SKM-1 (cell line): Measurements from ENCODE around the gene CLCN4.

ENCODE experiments used
- DNase-seq: peaks from one replicate; lab custom pipeline; 2025; ENCODE audit not compliant: unreplicated experiment; lab: John Stamatoyannopoulos, UW

CLCN4 gene

DNA sequence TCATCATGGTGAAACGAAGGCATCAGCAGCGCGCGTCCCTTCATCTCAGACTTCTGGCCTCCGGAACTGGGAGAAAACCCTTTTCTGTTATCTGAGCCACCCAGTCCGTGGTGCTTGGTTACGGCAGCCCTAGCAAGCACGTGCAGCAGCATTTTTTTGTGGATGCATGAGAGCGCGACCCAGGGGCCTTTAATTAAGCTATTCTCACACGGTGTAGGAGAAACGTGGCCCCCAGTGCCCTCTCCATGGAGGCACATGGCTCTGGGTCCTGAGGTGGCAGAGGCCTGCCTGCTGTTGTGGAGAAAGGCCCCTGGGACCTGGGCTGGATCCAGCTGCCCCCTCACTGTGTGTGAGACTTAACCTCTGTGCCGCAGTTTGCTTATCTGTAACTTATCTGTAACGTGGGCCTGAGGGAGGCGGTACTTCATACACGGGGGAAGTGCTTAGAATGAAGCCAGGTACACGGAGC lies 9.5 kb downstream of the CLCN4 start:
- DNase-seq: no peak

DNA sequence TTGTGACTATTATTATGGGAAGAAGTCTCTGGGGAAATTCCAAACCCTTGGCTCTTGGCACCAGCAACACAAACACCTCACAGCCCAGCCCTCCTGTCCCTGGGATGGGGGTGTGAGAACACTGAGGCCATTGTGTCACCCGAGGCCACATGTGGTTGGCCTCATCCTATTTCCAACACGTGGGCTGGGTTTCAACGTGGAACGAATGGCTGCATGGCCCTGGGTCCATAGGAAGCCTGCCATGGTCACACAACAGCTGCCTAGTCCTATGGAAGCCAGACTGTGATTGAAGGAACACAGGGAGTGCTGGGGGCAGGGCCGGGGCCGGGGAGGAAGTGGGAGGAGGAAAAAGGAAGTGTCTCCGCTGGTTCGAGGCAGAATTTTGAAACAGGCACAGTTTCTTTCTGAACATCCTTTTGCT lies 10.0 kb downstream of the CLCN4 start:
- DNase-seq: peak; percentile 21

DNA sequence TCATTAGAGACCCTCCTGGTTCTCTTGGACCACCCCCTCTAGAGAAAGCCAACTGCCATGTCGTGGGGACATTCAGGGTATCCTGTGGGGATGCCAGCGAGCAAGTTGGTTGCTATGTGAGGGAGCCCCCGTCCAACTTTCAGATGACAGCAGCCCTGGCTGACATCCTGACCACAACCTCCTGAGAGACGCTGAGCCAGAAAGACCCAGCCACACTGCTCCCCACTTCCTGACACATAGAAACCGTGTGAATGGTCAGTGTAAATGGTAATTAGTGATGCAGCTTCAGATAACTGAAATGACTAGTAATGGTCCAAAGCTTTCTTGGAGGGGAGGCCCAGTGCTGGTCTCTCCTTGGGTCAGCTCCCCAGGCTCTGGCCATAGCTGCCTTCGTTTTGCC lies 10.8 kb downstream of the CLCN4 start:
- no peak for DNase-seq

DNA sequence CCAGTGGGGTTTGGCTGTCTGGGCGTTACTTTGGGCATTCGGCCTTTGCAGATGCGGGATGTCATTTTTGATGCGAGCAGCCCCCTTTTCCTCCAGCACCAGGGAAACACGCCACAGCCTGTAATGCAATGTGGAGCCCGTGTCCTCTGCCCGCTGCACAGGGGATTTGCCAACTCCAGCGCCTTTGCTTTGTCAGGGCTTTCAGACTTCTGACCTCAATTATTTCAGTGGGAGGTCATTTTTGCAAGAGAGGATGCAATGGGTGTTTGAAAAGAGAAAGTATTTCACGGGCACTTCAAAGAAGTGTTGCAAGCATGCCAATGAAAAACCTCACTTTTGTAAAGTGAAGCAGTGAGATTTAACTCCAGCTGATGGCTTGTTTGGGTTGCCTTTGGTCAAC lies 11.5 kb downstream of the CLCN4 start:
- DNase-seq: no peak

DNA sequence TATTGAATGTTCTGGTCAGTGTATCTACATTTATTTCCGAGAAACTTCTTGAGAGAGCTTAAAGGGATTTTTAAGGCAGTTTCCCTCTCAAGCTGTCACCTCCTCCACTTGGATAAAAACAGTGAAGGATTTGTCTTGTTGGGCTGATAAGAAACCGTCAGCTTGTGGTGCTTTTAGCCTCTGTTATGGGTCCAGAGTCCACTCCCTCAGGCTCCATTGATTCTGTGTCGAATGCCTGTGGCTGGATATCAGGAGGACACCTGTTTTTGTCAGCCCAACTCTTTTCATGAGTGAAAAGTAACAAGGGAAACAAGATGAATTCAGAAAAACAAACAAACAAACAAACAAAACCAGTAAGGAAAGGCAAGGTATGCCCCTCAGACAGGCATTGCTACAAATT lies 12.4 kb downstream of the CLCN4 start:
- DNase-seq: no peak

DNA sequence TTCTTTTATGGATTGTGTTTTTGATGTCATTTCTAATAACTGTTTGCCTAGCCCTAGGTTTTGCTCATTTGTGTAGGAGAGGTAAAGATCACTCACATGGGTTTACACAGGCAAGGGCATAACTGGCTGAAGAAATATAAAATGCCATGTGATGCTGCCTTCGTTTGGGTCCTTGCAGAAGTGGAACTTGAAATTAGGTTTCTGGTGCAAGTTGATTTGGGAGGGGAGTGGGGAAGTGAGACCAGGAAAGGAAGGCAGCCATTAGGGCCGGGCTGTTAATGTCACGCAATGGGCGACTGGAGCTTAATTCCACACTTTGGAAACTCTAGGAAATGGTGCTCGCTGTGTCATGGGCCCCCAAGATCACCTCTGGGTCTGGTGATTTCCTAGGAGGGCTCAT lies 14.5 kb downstream of the CLCN4 start:
- no peak for DNase-seq

DNA sequence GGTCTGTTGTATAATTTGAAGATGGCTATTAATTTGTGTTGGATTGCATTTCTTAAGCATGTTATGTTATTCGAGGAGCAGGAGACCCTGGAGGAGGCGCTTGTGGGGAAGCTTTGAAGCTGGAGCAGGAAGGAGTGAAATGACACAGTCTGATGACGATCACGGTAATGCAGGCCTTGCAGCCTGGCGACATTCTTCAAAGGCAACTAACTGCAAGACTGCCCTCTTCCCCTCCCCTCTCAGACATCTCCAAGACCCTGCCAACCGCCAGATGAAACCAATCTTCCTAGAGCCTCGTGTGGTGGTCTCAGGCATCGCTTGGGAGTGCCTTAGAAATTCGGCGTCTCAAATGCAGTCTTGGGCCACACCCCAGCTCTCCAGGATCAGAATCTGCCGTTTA lies 16.1 kb downstream of the CLCN4 start:
- DNase-seq: no peak

DNA sequence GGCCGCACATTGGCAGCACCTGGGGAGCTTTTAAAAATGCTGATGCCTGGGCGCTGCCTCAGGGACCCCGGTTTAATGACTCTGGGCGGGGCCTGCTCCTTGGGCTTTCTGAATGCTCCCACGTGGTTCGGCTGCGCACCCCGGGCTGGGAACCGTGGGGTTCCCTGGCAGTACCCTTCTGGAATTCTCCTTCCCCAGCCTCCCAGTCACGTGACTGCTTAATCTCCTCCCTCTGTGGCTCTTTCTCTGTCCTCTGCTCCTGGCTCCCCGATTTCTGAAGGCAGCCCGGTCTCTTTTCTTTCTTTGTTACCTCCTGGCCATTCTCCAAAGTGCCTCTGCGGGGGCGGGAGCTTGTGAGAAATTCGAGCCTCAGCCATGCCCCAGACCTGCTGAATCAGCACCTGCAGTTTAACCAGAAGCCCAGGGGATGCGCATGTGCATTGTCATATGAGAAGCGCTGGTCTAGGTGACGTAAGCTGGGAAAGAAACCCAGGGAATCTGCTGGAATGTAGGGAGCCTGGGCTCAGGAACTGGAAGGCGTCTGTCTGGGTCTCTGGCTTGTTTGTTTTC lies 16.6 kb downstream of the CLCN4 start:
- no peak for DNase-seq

DNA sequence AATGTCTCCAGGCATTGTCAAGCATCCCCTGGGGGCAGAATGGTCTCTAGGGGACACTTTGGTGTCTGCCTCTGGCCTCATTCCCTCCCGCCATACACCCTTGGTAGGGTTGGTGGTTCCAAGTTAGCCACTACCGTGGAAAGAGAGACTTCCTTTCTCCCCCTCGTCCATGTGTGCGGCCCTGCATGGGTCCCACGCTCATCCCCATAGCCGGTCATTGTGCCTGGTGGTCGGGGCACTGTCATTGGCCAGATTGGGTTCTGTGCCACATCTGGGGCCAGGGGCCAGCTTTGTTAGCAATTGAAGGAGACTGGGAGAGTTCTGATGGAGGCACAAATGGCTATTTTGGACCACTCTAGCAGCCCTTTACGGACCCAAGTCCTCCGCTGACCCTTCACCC lies 17.3 kb downstream of the CLCN4 start:
- no peak for DNase-seq

DNA sequence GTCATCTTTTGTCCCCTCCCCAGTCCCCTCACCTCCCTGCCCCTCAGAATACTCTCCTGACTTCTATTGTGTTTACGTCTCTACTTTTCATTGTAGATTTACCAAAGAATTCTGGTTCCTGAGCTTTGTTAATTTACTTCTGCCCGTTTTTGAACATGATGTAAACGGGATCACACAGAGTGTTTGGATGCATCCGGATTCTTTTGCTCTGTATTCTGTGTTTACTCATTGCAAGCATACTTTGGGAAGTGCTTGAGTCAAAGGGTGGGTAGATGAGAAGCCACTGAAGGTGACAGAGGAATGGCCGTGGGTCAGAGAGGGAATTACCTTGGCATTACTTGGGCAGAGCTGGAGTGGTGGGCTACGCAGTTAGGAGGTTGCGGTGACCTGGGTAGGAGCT lies 18.0 kb downstream of the CLCN4 start:
- DNase-seq: no peak

DNA sequence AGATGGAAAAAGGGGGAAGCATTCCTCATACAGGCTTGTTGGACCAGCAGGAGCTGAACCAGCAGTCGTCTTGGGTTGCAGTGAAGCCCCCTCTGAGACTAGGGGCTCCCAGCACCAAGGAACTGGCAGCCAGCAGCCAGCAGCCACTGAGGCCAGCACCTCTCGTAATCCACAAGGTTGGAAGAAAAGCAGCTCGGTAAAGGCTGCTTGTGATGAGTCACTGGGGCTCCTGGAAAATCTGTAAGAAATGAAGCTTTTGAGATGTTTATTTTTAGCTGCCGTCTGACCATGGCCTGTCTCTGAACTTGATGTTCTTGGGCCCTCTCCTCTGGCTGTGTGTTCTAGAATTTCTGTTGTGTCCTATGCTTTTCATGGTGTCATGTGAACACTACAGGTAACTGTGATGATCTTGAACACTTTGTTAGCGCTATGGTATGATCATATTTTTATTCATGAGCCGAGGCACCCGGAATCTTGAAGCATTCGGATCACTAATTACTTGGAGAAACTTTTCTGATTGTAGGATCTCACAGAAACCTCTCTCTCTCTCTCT lies 18.6 kb downstream of the CLCN4 start:
- no peak for DNase-seq

DNA sequence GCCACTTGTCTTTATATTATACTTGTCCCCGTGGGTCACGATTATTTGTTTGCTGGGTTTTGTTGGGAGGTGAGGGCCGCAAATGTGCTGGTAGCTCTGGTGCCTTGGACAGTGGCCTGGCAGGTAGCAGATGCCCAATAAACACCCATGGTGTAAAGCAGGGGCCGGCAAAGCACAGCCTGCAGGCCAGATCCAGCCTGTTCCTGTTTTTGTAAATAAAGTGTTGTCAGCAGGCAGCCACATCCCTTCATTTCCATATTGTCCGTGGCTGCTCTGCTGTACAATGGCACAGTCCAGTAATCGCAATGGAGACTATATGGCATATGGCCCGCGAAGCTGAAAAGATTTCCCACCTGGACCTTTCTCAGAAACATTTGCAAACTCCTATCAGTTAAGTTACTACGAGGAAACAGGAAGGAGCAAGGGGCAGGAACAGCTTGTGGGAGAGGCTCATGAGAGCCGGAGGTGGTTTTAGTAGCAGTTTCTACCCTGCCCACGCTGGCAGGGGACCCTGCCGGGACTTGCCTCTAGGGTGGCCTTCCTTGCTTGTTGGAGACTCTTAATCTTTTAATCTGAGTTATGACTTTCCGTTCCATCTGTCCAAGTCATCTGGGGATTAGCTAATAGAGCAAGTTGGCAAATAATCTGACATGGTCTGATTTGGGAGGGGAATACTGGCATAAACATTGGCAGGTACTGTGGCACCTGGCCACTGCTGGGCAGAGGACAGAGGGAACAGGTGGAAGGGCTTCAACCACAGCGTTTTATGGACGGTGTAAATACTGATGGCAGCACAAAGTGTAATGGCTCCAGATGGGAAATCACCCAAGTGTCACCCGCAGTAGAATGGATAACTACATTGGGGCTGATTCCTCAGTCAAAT lies 19.6 kb downstream of the CLCN4 start:
- no peak for DNase-seq

DNA sequence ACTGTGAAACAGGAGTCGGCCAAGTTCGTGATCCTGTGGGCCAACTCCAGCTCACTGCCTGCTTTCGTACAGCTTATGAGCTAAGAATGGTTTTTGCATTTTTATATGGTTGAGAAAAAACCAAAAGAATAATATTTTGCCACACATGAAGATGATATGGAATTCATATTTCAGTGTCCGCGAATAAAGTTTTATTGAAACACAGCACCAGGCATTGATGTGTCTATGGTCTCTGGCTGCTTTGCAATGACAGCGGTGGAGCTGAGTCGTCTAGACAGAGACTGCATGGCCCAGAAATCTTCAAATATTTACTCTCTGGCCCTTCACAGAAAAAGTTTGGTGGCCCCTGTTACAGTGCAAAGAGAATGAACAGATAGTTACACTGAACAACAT lies 20.2 kb downstream of the CLCN4 start:
- DNase-seq: no peak

DNA sequence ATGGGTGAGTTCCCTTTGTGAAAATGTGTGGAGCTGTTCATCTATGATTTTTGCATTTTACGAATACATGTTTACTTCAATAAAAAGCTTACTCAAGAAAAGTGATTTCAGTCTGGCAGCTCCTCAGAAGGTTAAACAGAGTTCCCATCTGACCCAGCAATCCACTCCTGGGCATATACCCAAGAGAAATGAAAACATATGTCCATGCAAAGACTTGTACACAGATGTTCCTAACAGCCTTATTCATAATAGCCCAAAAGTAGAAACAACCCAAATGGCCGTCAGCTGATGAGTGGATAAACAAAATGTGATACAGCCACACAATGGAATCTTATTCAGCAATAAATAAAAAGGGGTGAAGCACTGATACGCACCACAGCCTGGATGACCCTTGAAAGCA lies 20.8 kb downstream of the CLCN4 start:
- no peak for DNase-seq

DNA sequence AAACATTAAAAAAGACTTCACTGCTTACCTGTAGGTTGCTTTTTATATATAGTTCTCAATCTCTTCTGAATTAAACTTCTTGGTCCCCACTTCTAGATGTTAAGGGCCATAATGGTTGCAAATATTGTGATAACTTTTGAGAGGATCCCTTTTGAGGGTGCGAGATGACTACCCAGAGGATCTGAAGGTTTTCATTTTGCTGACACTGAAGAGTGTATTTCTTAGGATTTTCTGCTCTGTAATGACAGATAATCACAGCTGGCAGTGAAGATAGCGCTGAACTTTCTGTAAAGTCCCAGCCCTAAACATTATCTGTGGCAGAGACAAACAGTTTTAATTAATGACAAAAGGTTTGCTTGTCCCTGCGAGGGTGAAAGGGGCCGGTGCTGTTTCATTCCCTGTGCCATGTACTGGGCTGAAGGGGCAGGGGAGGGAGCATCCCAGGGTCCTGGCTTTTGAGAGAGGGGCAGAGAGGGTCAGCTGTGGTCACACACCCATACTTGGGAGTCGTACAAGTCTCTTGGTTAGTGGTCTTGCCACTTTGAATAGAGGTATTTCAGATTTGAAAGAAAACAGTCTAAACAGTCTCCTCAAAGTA lies 22.2 kb downstream of the CLCN4 start:
- DNase-seq: no peak

DNA sequence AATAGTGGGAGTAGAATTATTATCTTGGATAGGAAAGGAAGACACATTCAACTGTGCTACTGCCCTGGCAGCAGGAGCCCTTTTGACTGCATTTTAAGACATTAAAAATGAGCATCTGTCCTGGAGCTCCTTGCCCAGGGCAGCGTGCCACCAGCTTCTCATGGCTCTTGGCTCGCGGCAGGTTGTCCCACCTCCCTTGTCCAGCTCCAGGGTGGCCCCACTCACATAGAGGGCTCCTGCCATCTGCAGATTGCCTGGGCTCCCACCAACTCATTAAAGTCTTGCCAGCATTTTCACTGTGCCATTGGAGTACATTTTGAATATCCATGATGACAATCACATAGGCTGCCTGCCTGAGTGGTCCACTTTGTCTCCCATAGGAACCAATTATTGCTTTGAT lies 27.0 kb downstream of the CLCN4 start:
- DNase-seq: no peak

DNA sequence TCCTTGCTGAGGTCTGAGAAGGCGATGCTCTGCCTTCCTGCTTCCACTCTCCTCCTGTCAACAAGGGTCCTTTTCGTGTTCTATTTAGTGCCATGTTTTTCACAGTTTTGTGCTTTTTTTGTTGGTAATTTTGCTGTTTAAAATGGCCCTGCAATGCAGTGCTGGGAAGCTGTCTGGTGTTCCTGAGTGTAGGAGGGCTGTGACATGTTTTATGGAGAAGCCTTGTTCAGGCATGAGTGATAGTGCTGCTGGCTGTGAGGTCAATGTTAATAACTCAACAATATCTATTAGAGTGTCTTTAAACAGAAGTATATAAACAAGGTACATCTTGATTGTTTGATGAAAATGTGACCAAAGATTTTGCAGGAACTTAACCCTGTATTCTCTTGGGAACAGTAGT lies 27.6 kb downstream of the CLCN4 start:
- DNase-seq: no peak

DNA sequence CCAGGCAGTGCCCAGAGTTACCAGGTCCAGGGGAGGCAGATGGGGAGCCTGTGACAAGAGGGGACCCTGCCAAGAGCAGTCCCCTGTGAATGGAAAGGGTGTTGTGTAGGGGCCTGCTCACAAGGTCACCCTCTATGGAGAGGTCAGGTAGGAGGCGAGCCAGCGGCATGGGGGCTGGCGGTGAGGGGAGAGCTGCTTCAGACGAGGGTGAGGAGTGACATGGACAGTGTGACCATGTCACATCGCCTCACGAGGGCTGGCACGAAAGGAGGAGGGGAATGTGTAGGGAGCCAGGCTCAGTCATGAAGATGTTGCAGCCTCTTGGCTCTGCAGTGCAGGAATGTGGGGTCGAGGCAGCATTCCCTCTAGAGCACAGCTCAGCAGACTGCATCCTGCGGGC lies 29.6 kb downstream of the CLCN4 start:
- no peak for DNase-seq

DNA sequence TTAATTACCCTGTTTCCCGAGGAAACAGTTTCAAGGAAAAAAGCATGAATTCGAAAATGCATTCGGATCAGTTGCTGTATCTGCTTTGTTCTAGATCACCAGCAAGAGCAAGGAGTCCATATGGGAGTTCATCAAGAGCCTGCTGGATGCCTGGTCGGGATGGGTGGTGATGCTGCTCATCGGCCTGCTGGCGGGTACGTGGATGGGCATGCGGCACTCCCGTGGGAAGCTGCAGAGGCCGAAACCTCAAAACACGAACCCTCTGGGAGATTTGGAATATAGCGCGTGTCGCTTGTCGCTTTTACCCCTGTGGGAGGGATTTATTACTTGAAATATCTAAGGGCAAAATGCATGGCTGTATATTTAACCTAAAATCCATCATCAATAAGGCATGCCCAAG lies 30.6 kb downstream of the CLCN4 start:
- DNase-seq: no peak

DNA sequence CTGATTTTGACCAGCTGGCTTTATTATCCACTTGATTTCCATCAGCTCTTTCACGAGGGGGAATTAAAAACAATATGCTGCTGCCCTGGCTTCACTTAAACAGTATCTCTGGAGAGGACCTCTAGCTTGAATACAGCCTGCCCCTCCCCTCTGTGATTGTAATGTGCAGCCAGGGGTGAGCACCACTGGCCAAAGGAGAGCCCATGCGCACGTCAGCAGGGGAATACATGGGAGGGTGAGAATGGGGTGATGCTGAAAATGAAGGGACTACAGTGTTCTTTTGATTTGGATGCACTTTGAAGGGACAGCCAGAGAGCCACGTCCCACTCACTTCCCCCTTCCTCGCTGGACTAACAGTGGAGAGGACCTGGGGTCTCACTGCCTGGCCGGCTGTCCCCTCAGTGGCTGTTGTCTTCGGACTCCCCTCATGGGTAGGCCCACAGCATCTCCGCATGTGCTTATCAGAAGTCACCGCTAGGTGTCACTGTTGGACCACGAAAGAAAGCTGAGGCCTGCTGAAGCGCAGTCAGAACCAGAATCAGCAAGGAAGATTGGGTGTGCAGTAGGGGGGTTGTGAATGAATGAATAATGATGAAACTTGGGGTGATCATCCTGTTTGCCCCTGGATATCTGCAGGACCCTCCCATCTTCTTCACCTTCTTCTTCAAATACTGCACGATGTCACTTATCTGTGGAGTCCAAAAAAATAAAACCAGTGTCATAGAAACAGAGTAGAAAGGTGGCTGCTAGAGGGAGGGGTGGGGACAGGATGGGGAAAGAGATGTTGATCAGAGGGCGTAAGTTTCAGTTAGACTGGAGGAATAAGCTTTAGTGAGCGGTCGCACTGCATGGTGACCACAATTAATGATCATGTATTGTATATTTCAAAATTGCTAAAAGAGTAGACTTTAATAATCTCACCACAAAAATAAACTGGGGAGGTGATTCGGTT lies 32.8 kb downstream of the CLCN4 start:
- DNase-seq: peak; percentile 5

DNA sequence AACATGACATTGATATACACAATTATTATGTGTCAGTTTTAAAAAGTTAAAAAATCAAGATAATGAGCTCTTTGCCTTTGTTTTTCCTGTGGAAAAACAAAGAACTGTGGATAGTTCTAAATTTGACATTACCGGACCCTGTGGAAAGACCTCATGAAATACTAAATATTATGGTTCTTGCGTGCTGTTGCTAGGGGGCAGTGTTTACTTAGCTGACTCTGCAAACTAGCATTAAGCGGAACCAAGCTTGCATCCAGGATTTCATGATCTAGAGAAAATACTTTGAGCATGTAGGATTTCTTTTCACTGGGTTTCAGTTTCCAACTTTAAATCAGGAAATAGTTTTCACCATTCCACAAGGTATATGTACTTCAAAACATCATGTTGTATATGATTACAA lies 33.6 kb downstream of the CLCN4 start:
- peak; percentile 1 for DNase-seq
